NB4 (cell line): Measurements from ENCODE around the gene EFNA4.

ENCODE experiments used
- CTCF ChIP-seq: IDR thresholded peaks from one replicate; pipeline ENCODE4 v1.5.1; 2012; ENCODE audit warnings: low read depth, low read length
- MAX ChIP-seq: IDR thresholded peaks from 2 replicates; pipeline ENCODE4 v1.6.1; 2011; ENCODE audit warnings: low read depth, low read length
- POLR2A ChIP-seq: IDR thresholded peaks from 2 replicates; pipeline ENCODE4 v1.6.1; 2011; ENCODE audit warnings: mild to moderate bottlenecking; ENCODE audit not compliant: insufficient read length; ENCODE audit errors: extremely low read depth

GRCh38 chr1:155018617-155019348 lies 44.8 kb upstream of the EFNA4 start:
- TF ChIP-seq POLR2A (no peak), CTCF (no peak), MAX (no peak)
